HG03565 (cell line): ENCODE measurements around the gene PANK2.
"Not testable (repeated sequence)": the region's sequence is repeated elsewhere in the genome, so short reads cannot be mapped to it uniquely, and the experiment has no call there.

Experiments
- ATAC-seq: cut with Tn5 transposase; IDR thresholded peaks from one replicate; pipeline ENCODE4 v1.9.1; 2021; ENCODE audit warnings: mild to moderate bottlenecking, moderate library complexity; ENCODE audit not compliant: unreplicated experiment

Gene PANK2

GRCh38 chr20:3888622-3889488 is at the start of gene PANK2:
Gene PANK2 (plus strand): TSS chr20:3889387.
- peak; percentile 88 for ATAC-seq

- ATAC-seq, result not testable (repeated sequence)
These were observed 49.0 kb upstream of the PANK2 start for GRCh38 chr20:3840201-3840600.

GRCh38 chr20:3842348-3842930 is 46.7 kb upstream of the PANK2 start:
- no peak for ATAC-seq

GRCh38 chr20:3843490-3843889 is 45.7 kb upstream of the PANK2 start:
- no peak for ATAC-seq

- ATAC-seq, result not testable (repeated sequence)
These were observed 45.1 kb upstream of the PANK2 start for GRCh38 chr20:3843990-3844619.

- no peak for ATAC-seq
These were observed 42.8 kb upstream of the PANK2 start for GRCh38 chr20:3846378-3846739.

- peak; percentile 73 for ATAC-seq
These were observed 42.3 kb upstream of the PANK2 start, which contains the start of gene MAVS for GRCh38 chr20:3846740-3847428. Gene MAVS (plus strand): TSS chr20:3846834. CDS start chr20:3854625, 7,791 bp downstream.

GRCh38 chr20:3847429-3847940 is 41.7 kb upstream of the PANK2 start:
- no peak for ATAC-seq

- ATAC-seq, result no peak
These were observed 40.6 kb upstream of the PANK2 start for GRCh38 chr20:3848565-3848964.

GRCh38 chr20:3854462-3854871 is 34.7 kb upstream of the PANK2 start:
- ATAC-seq, result no peak

- ATAC-seq, result no peak
These were observed 31.8 kb upstream of the PANK2 start for GRCh38 chr20:3857405-3857804.

- ATAC-seq, result no peak
These were observed 30.5 kb upstream of the PANK2 start for GRCh38 chr20:3858689-3859088.

GRCh38 chr20:3861191-3861590 is 28.0 kb upstream of the PANK2 start:
- no peak for ATAC-seq

GRCh38 chr20:3862333-3862732 is 26.9 kb upstream of the PANK2 start:
- ATAC-seq, result no peak

- no peak for ATAC-seq
These were observed 25.9 kb upstream of the PANK2 start for GRCh38 chr20:3863317-3863716.

- ATAC-seq, result no peak
These were observed 24.7 kb upstream of the PANK2 start for GRCh38 chr20:3864518-3864917.

- no peak for ATAC-seq
These were observed 23.9 kb upstream of the PANK2 start for GRCh38 chr20:3865152-3865886.

GRCh38 chr20:3865887-3866407 is 23.2 kb upstream of the PANK2 start:
- ATAC-seq, result no peak

GRCh38 chr20:3866464-3866863 is 22.7 kb upstream of the PANK2 start:
- ATAC-seq, result no peak

GRCh38 chr20:3867802-3868201 is 21.4 kb upstream of the PANK2 start:
- no peak for ATAC-seq
